ENCODE measurements around the gene TRIM56.

GRCh38 chr7:101133621-101134398 lies 48.5 kb downstream of the TRIM56 start:
- TF ChIP-seq ATF1 (CRISPR knock-in tag; IDR thresholded peaks at IDR 0.05) (no peak), NFATC3 (CRISPR knock-in tag; IDR thresholded peaks at IDR 0.05) (no peak), POLR2AphosphoS5 (IDR thresholded peaks at IDR 0.05; ENCODE audit: low read depth, low read length) (peak; percentile 57), USF2 (IDR thresholded peaks at IDR 0.05; ENCODE audit: low read depth, low read length) (no peak), USF2 (CRISPR knock-in tag; IDR thresholded peaks at IDR 0.05; ENCODE audit: borderline replicate concordance) (no peak), THAP7 (CRISPR knock-in tag; IDR thresholded peaks at IDR 0.05) (no peak), TP53 (CRISPR knock-in tag; conservative IDR thresholded peaks at IDR 0.05) (no peak), FOXK2 (IDR thresholded peaks at IDR 0.05) (no peak), MAX (IDR thresholded peaks at IDR 0.05) (no peak), ZNF468 (CRISPR knock-in tag; IDR thresholded peaks at IDR 0.05) (no peak), CBX5 (CRISPR knock-in tag; IDR thresholded peaks at IDR 0.05; ENCODE audit: borderline replicate concordance) (no peak), PRDM10 (CRISPR knock-in tag; IDR thresholded peaks at IDR 0.05; ENCODE audit: low read depth) (no peak), ZNF564 (CRISPR knock-in tag; IDR thresholded peaks at IDR 0.05) (no peak), RXRB (CRISPR knock-in tag; IDR thresholded peaks at IDR 0.05; ENCODE audit: borderline replicate concordance) (no peak)
